GM19023 (cell line): ENCODE data around the gene CSTF2.

ENCODE experiments used
- ATAC-seq: cut with Tn5 transposase; IDR thresholded peaks from one replicate; pipeline ENCODE4 v1.9.1; 2021; ENCODE audit warnings: mild to moderate bottlenecking, moderate library complexity; ENCODE audit not compliant: unreplicated experiment

Gene CSTF2

DNA sequence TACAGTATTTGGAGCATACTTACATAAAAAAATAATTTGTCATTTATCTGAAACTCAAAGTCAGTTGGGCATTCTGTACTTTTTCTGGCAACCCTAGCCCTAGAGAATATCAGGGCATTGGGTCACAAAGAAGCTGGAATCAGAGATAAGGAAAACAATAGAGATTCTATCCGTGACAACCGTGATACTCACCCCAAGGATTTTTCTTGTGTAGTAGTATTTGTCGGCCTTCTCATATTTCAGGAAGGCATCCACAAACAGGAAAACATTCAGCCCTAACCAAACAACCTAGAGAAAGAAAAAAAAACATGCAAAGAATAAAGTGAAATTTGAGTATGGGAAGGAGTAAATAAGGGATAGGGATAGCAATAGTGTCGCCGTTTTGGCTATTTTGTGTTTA, 50.3 kb downstream of the CSTF2 start:
- ATAC-seq = no peak

DNA sequence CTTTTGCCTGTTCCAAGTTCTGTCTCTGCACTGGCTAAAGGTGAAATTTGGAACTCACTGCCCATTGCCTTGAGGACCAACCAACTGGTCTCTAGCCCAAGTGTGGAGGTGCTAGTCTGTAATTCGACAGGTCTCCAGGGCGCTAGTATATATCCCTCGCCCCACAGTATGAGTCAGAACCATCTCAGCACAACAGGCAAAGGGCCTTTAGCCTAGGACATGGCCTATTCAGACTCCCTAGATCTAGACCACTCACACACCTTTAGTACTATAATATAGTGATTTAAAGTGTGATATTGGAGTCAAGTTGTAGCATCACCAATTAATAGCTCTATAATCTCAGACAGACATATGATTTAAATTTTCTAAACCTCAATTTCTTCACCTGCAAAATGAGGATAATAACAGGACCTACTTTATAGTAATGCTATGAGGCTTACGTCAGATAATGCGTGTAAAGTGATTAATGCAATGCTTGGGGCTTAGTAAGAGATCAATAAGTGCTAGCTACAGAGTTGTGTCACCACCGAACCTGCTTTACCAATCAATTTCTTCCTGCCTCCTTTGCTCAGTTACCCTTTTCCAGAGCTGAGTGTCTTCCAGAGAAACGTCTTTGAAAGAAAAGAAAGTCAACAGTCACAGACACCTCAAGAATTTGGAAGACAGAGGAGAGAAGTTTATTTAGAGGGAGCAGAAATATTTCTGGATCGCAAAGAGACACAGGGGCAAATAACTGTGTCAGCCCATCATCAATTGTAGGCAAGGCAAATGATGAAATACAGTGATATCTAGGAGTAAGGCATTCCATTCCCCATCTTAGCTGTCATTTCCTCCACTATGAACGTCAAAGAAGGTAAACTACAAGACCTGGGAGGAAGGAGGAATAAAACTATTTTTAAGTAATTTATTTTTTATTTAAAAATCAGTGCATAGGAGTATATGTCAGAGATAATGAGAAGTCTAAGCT, 51.7 kb downstream of the CSTF2 start:
- ATAC-seq = no peak

DNA sequence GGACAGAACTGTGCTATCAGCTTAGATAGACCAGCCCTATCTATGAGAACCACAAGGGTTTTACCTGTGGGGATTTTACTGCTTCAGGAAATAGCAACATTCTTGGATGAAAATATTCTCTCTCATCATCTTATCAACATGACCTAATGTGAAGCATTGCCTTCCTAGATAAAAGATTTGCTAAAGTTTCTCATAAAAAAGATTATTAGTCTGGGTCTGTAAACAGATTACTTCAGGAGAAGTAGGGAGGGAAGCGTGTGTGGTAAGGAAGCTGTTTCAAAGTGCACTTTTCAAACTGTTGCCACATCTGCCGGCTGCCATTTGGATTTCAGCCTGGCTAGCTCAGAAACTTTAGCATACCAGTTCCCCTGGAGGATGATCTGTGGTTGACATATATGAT, 54.1 kb downstream of the CSTF2 start, which contains the start of gene NOX1:
Gene NOX1 (minus strand): TSS at position 35 of the 400 bp plus-strand sequence. CDS start 220 bp downstream, outside the sequence.
- no peak for ATAC-seq

DNA sequence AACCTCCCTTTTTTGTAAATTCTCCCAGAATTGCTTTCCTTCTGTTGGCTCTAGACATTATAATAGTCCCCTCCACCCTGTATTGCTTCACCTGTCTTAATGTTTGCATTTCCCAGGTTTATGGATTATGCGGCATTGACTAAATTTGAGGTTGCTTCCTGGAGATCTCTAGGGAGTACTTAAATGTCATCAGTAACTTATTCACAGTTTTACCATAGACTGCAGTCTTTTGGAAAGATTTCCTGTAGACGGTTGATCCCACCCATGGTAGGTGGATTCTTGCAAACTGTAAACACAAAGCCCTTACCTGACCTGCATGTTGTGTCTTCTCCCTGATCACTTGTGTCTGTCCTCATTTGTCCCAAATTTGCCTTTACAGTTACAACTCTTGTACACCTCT, 60.2 kb downstream of the CSTF2 start:
- ATAC-seq = no peak

DNA sequence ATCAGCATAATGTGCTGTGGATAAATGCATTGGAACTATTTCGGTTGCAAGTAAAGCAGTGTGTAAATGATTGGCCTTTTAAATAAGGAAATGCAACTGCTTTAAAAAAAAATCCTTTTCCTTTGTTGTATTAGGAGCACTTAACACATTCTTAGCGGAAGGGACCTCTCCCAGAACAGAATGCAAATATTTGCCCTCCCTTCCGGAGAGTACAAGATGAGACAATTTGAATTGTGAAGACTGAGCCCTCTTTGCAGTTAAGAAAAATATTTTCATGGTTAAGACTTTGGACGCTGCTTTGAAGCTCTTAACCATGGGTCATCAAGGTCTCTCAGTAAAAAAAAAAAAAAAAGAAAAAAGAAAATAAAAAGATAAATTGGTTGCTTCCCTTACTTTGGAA, 63.5 kb downstream of the CSTF2 start:
- no peak for ATAC-seq
